ENCODE results near the gene P3H2.

Gene P3H2

GRCh38 chr3:190014940-190015339, 105.8 kb downstream of the P3H2 start:
- ATAC-seq = no peak
- no peak for TF ChIP-seq OSR1 (CRISPR knock-in tag; IDR thresholded peaks at IDR 0.05)
- TF ChIP-seq ZFP30 (CRISPR knock-in tag; IDR thresholded peaks at IDR 0.05) = no peak
- no peak for TF ChIP-seq RARB (CRISPR knock-in tag; IDR thresholded peaks at IDR 0.05)
- TF ChIP-seq ZC3H10 (CRISPR knock-in tag; IDR thresholded peaks at IDR 0.05) = no peak
- no peak for TF ChIP-seq SNAI2 (CRISPR knock-in tag; IDR thresholded peaks at IDR 0.05)
- no peak for TF ChIP-seq PPARA (CRISPR knock-in tag; IDR thresholded peaks at IDR 0.05; ENCODE audit: borderline replicate concordance)
- TF ChIP-seq ARNTL (CRISPR knock-in tag; IDR thresholded peaks at IDR 0.05; ENCODE audit: borderline replicate concordance, low read depth) = no peak
- TF ChIP-seq, protein P1, sequence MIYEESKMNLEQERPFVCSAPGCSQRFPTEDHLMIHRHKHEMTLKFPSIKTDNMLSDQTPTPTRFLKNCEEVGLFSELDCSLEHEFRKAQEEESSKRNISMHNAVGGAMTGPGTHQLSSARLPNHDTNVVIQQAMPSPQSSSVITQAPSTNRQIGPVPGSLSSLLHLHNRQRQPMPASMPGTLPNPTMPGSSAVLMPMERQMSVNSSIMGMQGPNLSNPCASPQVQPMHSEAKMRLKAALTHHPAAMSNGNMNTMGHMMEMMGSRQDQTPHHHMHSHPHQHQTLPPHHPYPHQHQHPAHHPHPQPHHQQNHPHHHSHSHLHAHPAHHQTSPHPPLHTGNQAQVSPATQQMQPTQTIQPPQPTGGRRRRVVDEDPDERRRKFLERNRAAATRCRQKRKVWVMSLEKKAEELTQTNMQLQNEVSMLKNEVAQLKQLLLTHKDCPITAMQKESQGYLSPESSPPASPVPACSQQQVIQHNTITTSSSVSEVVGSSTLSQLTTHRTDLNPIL (CRISPR knock-in tag; IDR thresholded peaks at IDR 0.05; ENCODE audit: low read depth) = no peak
- TF ChIP-seq, protein P2, sequence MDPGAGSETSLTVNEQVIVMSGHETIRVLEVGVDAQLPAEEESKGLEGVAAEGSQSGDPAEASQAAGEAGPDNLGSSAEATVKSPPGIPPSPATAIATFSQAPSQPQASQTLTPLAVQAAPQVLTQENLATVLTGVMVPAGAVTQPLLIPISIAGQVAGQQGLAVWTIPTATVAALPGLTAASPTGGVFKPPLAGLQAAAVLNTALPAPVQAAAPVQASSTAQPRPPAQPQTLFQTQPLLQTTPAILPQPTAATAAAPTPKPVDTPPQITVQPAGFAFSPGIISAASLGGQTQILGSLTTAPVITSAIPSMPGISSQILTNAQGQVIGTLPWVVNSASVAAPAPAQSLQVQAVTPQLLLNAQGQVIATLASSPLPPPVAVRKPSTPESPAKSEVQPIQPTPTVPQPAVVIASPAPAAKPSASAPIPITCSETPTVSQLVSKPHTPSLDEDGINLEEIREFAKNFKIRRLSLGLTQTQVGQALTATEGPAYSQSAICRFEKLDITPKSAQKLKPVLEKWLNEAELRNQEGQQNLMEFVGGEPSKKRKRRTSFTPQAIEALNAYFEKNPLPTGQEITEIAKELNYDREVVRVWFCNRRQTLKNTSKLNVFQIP (CRISPR knock-in tag; IDR thresholded peaks at IDR 0.05; ENCODE audit: borderline replicate concordance, low read depth) = no peak
- no peak for TF ChIP-seq ISL1 (CRISPR knock-in tag; IDR thresholded peaks at IDR 0.05)
- no peak for TF ChIP-seq ZFP3 (CRISPR knock-in tag; IDR thresholded peaks at IDR 0.05)

DNA sequence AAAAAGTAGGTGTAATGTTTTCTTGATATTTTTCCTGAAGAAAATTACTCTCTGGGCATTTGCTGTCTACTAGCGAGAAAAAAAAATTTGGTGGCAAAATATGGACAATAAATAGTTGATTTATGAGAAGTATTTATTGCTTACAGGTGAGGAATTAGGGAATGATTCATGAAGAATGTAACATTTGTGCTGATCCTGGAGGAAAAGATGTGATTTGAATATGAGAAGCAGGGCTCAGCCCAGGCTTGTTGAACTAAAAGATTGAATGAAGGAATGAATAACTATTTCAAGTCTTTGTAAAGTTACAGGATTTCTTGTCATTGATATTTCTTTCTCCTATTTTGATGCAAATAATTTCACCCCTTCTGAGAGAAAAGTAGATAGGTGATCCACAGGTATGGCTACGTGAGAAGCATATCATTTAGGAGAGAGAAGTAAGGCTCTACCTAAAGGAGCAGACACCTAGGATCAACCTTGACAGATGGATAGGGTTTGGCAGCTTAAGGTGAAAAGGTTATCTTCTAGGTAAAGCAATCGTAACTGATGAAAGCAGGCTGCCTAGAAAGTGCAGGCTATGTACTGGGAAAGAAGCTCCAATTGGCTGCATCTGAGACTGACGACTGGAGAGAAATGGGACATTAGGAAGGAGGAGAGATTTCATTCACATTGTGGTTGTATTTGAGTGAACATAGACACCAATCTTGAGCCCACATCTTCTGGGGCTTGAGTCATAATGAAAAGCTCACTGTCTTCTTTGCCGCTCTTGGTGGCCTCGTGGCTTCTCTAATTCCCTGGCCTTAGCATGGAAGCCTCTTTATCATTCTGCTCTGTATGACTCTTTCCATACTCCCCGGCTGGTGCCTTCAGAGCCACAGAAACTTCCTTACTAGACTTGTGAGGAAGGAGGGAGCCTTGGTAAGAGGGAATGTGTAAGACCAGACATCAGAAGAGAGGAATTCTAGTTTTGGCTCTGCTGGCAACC, 106.5 kb downstream of the P3H2 start:
- ATAC-seq = no peak
- no peak for TF ChIP-seq ZNF8 (CRISPR knock-in tag; IDR thresholded peaks at IDR 0.05)
- no peak for TF ChIP-seq ZFP3 (CRISPR knock-in tag; IDR thresholded peaks at IDR 0.05)
- no peak for TF ChIP-seq CSDC2 (CRISPR knock-in tag; IDR thresholded peaks at IDR 0.05)
- TF ChIP-seq, protein P3, sequence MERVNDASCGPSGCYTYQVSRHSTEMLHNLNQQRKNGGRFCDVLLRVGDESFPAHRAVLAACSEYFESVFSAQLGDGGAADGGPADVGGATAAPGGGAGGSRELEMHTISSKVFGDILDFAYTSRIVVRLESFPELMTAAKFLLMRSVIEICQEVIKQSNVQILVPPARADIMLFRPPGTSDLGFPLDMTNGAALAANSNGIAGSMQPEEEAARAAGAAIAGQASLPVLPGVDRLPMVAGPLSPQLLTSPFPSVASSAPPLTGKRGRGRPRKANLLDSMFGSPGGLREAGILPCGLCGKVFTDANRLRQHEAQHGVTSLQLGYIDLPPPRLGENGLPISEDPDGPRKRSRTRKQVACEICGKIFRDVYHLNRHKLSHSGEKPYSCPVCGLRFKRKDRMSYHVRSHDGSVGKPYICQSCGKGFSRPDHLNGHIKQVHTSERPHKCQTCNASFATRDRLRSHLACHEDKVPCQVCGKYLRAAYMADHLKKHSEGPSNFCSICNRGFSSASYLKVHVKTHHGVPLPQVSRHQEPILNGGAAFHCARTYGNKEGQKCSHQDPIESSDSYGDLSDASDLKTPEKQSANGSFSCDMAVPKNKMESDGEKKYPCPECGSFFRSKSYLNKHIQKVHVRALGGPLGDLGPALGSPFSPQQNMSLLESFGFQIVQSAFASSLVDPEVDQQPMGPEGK (CRISPR knock-in tag; IDR thresholded peaks at IDR 0.05; ENCODE audit: borderline replicate concordance) = no peak

GRCh38 chr3:190012784-190013183, 107.9 kb downstream of the P3H2 start:
- TF ChIP-seq ZNF70 (CRISPR knock-in tag; IDR thresholded peaks at IDR 0.05) = no peak
- no peak for TF ChIP-seq ZFP30 (CRISPR knock-in tag; IDR thresholded peaks at IDR 0.05)
- no peak for TF ChIP-seq SNAI2 (CRISPR knock-in tag; IDR thresholded peaks at IDR 0.05)
- no peak for TF ChIP-seq PPARA (CRISPR knock-in tag; IDR thresholded peaks at IDR 0.05; ENCODE audit: borderline replicate concordance)
- no peak for TF ChIP-seq ZFP3 (CRISPR knock-in tag; IDR thresholded peaks at IDR 0.05)
- no peak for TF ChIP-seq ISL1 (CRISPR knock-in tag; IDR thresholded peaks at IDR 0.05)
- no peak for TF ChIP-seq BACH2 (CRISPR knock-in tag; IDR thresholded peaks at IDR 0.05; ENCODE audit: borderline replicate concordance)
- no peak for TF ChIP-seq CSDC2 (CRISPR knock-in tag; IDR thresholded peaks at IDR 0.05)
- TF ChIP-seq, protein P3 (CRISPR knock-in tag; IDR thresholded peaks at IDR 0.05; ENCODE audit: borderline replicate concordance) = no peak
- no peak for TF ChIP-seq TOX (CRISPR knock-in tag; IDR thresholded peaks at IDR 0.05; ENCODE audit: borderline replicate concordance)
- TF ChIP-seq ARNTL (CRISPR knock-in tag; IDR thresholded peaks at IDR 0.05; ENCODE audit: borderline replicate concordance, low read depth) = no peak
- no peak for TF ChIP-seq ZC3H10 (CRISPR knock-in tag; IDR thresholded peaks at IDR 0.05)
- no peak for TF ChIP-seq RARB (CRISPR knock-in tag; IDR thresholded peaks at IDR 0.05)
- TF ChIP-seq, protein P4, sequence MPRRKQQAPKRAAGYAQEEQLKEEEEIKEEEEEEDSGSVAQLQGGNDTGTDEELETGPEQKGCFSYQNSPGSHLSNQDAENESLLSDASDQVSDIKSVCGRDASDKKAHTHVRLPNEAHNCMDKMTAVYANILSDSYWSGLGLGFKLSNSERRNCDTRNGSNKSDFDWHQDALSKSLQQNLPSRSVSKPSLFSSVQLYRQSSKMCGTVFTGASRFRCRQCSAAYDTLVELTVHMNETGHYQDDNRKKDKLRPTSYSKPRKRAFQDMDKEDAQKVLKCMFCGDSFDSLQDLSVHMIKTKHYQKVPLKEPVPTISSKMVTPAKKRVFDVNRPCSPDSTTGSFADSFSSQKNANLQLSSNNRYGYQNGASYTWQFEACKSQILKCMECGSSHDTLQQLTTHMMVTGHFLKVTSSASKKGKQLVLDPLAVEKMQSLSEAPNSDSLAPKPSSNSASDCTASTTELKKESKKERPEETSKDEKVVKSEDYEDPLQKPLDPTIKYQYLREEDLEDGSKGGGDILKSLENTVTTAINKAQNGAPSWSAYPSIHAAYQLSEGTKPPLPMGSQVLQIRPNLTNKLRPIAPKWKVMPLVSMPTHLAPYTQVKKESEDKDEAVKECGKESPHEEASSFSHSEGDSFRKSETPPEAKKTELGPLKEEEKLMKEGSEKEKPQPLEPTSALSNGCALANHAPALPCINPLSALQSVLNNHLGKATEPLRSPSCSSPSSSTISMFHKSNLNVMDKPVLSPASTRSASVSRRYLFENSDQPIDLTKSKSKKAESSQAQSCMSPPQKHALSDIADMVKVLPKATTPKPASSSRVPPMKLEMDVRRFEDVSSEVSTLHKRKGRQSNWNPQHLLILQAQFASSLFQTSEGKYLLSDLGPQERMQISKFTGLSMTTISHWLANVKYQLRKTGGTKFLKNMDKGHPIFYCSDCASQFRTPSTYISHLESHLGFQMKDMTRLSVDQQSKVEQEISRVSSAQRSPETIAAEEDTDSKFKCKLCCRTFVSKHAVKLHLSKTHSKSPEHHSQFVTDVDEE (CRISPR knock-in tag; IDR thresholded peaks at IDR 0.05) = no peak
- TF ChIP-seq, protein P5, sequence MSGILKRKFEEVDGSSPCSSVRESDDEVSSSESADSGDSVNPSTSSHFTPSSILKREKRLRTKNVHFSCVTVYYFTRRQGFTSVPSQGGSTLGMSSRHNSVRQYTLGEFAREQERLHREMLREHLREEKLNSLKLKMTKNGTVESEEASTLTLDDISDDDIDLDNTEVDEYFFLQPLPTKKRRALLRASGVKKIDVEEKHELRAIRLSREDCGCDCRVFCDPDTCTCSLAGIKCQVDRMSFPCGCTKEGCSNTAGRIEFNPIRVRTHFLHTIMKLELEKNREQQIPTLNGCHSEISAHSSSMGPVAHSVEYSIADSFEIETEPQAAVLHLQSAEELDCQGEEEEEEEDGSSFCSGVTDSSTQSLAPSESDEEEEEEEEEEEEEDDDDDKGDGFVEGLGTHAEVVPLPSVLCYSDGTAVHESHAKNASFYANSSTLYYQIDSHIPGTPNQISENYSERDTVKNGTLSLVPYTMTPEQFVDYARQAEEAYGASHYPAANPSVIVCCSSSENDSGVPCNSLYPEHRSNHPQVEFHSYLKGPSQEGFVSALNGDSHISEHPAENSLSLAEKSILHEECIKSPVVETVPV (CRISPR knock-in tag; IDR thresholded peaks at IDR 0.05) = no peak
- no peak for TF ChIP-seq GLIS3 (CRISPR knock-in tag; IDR thresholded peaks at IDR 0.05)
- TF ChIP-seq OSR1 (CRISPR knock-in tag; IDR thresholded peaks at IDR 0.05) = no peak
- TF ChIP-seq, protein P2 (CRISPR knock-in tag; IDR thresholded peaks at IDR 0.05; ENCODE audit: borderline replicate concordance, low read depth) = no peak
- ATAC-seq = no peak
